CD4-positive, alpha-beta T cell treated with Interleukin-15 for 4 hours (primary cell): ENCODE data around the gene MON1B.
A peak's percentile ranks its signal among the peaks of the same experiment; 100 is the strongest.
"Not testable (repeated sequence)": the region's sequence is repeated elsewhere in the genome, so short reads cannot be mapped to it uniquely, and the experiment has no call there.

Experiments used
- DNase-seq: peaks from one replicate; pipeline ENCODE4 v3.0.0-alpha.2; 2020; ENCODE audit warnings: low spot score

The MON1B gene

DNA sequence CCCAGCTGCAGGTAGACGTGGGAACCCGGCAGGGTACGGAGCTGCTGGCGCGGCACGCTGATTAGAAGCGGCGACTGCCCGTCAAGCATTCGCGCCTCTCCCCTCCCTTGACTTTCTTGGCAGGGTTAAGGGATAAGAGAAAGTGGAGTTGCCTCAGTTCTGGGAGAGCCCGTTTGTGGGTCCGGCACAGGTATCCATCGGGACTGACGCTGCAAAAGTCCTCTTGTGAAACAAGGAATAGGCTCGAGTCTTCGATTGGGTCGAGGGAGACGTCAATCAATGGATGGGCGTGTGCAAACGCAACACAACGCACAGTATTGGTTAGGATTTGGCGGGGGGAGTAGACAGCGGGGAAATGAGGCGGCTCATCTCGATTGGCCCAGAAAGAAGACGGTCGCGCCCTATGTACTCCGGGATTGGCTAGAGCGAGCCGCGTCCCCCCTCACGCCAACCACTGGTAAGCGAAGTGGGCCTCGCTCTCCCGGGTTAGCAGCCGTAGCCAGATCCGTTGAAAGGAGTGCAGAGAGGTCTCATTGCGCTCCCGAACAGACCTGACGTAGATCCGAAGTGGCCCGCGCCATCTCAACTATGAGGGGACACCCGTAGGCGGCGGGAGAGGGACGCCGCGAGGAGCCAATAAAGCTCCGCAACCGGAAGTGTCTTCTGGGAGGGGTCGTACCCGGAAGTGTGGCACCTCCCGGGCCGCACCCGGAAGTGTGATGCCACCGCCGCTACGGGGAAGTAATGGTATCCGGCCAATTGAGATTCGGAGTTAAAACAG is at the start of gene MON1B:
Gene MON1B, plus strand, starts transcription at position 713 of the 781 bp plus-strand sequence. CDS start 296 bp downstream, outside the sequence.
- DNase-seq, result peak; percentile 95

DNA sequence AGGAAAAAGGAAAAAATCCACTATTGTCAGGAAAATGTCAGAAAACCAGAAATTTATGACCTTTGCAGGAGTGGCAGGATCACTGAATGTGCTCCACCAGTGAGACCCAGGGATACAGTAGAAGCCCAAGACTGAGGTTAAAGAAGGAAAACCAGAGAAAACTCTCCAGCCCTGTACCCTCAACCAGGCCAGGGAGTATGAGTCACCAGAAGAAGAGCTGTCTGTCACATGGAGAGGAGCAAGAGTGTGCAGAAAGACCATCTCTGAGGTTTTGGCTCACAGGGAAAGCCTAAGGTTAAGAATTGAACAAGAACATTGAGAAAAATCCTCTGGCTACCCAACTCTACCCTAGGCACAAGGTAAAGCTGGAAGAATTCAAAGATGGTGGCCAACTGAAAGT is 47.6 kb upstream of the MON1B start:
- no peak for DNase-seq

DNA sequence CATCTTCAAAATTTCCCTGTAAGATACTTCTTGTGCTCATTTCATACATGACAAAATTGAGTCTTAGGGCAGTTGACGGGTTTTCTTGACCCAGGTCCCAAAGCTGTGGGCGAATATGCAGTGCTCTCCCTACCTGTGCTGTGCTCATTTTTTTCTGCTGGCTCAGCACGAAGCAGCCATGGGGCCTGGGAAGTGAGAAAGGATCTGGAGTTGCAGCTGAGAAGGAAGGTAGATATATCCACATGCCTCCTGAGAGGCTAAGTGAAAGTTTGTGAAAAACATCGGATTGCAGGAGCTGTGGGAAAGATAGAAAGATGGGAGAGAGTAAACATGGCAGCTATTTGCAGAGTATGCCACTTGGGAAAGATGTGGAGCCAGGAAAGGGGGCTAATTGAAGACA is 42.9 kb upstream of the MON1B start:
- DNase-seq, result no peak

DNA sequence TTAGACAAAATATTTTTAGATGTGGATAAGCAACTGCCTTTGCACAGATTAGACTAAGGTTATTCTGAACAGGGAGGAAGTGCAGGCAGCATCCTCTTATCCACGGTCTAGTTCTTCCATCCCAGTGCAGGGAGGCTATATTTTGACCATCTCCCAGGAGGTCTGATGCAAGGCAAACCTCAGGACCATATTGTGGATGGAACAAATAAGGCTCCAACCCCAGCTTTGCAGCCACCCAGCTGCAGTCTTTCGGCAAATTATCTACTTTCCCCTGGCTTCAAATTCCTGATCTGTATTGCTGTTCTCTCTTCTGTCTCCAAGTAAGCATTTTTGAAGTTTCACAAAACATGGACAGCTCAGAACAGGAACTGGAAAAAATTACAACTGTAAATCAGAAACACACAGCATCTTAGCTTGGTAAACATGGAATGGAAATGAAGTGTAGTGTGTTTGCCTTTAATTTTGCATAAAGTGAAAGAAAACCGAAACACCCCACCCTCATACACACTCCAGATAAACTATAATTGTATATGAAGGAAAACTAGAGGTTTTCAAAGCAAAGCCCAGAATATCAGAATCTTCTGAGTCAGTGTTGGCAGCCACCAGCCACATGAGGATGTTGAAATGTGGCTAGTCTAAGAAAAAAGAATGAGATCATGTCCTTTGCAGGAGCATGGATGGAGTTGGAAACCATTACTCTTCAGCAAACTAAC is 33.5 kb upstream of the MON1B start:
- DNase-seq, result no peak

DNA sequence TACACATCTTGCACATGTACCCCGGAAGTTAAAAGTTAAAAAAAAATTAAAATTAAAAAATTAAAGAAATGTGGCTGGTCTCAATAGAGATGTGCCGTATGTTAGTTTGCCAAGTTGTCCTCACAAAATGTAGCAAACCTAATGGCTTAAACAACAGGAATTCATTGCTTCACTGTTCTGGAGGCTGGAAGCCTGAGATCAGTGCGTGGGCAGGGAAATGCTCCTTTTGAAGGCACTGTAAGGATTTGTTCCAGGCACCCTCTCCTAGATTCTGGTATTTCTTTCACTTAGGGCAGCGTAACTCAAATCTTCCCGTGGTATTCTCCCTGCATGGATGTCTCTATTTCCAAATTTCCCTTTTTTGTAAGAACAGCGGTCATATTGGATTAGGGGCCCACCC is 32.7 kb upstream of the MON1B start:
- no peak for DNase-seq

DNA sequence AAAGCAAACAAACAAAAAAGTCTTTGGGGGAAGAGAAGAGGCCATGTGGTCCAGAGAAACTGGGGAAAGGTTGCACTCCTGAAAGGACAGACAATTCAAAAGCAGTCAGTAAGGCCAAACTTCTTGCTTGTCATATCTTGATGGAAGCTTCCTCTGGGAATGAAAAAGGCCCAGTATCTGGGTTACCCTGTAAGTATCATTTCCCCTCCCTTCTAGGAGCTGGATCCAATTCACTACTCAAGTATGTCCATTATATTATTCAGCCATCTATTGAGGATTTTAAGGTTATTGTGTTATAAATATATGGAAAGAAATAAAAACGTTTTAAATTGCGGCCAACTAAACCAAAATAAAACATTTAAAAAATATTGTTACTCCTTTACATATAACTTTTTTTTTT is 26.0 kb upstream of the MON1B start:
- DNase-seq, result no peak

DNA sequence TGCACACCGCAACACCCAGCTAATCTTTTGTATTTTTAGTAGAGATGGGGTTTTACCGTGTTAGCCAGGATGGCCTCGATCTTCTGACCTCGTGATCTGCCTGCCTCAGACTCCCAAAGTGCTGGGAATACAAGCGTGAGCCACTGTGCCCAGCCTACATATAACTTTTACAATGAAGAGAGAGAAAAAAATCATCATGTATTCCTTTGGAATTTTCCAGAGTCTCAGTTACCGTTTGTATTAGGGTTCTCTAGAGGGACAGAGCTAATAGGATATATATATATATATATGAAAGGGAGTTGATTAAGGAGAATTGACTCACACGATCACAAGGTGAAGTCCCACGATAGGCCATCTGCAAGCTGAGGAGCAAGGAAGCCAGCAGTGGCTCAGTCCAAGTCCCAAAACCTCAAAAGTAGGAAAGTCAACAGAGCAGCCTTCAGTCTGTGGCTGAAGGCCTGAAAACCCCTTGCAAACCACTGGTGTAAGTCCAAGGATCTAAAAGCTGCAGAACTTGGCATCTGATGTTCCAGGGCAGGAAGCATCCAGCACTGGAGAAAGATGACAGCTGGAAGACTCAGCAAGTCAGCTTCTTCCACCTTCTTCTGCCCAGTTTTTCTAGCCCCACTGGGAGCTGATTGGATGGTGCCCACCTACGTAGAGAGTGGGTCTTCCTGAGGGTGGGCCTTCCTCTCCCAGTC is 25.3 kb upstream of the MON1B start:
- not testable (repeated sequence) for DNase-seq

DNA sequence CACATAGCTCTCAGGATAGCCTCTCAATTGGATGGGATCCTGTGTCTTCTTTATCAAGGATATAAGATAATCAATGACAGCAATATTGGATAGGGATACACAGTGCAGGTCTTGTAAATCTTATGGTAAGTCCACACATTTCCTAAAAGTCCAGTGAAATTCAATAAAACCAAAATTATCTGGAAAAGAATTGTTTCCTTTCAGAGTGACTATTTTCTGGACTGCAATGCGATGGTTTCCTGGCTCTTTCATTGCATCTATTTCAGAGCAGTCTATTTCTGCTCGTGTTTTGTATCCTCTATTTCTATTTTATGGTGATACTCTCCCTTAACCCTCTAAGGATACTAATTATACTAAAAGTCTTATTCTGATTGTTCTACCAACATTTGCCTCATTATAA is 24.3 kb upstream of the MON1B start:
- DNase-seq, result no peak

DNA sequence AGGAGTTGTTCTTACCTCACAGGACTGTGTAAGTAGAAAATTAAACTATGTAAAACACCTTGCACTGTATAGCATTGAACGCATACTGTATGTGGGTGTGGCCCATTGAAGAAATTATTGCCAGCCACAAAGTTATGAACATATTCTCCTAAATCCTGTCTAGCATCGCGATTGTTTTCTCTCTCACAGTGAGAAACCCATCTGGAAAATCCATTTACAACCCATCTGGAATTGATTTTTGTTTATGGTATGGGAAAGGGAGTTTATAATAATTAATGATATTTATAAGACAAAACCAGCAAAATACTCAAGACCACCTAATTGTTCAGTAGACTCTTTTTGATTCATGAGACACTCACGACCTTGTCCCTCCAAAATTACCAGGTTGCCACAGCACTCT is 22.1 kb upstream of the MON1B start:
- no peak for DNase-seq

DNA sequence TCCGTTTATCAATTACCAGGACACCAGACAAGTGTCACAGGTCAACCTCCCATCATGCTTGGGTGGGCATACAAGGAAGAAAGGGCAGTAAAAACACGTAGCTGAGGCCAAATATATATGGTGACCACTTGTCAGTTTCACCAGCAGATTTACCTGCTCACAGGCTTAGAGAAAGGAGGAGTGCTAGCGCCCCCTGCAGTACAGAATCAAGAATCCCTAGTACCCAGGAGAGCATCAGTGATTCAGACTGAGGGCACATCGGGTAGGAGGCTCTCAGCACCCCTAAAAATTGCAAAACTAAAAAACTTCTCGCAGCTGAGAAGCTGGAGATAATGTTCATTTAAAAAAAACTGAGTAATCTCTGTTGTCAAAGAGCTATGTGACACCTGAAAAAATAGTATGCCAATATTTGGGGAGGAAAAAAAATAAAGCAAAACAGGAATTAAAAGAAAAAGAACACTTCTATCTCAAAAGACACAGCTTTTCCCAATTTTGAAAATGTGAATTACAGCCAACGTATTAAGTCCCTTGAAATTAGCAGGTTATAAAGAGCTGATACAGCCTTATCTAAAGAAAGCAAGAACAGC is 21.2 kb upstream of the MON1B start:
- peak; percentile 25 for DNase-seq

DNA sequence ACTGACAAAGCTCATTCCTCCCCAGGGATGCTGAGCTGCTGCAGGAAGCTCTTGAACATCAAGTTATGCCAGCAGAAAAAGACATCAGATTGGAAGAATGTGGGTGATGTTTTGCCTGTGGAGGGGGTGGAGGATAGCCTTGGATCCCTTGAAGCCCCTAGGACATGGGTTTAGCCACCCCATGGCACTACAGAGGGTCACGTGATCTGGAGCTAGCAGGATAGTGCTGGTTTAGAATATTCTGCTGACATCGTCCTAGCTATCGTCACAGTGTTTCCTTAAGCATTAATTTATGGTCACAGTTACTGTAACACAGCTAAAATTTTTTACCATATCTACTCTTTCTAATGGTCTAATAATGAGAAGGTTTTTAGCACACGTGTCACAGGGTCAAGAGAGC is 20.2 kb upstream of the MON1B start:
- DNase-seq, result no peak

DNA sequence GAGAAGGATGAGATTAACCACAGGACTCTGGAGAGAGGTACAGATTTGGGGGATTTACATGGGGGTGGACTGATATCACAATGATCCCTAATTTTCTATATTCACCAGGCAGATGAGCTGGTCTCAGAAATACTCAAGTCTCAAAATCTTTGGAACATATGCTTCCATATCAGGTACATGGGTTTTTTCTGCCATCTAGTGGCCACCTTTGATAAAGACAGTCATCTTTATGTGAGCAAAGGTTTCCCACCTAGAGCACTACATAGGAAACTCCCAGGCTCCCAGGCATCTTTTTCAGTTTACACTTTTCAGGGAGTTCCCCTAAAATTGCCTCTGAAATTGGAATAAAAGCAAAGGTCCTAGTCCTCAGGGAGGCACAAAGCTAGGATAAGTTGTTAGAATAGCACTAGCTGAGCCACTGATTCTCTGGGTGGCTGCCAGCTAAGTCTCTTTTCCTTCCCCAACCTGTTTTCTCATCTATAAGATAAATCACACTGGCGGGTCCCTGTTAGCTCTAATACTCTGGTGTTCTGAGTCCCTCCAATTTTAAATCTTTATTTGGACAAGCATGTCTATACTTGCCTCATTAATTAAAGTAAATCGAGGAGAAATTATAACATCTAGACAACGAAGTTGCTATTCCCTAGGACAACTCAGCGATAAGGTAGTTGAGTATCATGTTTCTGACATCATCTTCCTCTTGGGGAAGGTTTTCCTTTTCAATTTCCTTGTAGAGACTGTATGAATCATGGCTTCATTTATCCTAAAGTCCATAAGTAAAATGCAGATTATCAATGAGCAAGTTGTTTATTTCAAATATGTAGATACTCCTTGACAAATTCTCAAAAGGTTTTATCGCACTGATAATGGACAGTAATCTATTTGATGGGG is 19.0 kb upstream of the MON1B start:
- peak; percentile 54 for DNase-seq

DNA sequence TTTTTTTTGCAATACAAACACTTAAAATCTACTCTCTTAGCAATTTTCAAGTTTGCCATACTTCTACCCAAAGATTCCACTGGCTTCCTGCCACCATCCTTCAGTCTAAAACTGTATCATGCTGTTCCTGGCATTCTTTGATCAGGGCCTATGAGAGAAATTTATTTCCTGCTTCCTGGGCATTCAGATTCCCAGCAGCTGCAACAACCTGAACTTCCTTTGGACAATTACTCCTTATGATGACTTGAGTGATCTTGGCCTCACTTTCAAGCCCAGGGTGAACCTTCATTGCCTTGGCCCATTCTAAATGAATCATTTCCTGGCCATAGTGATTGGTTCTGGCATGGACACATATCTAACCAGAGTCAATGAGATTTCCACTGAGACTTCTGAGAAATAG is 18.0 kb upstream of the MON1B start:
- no peak for DNase-seq

DNA sequence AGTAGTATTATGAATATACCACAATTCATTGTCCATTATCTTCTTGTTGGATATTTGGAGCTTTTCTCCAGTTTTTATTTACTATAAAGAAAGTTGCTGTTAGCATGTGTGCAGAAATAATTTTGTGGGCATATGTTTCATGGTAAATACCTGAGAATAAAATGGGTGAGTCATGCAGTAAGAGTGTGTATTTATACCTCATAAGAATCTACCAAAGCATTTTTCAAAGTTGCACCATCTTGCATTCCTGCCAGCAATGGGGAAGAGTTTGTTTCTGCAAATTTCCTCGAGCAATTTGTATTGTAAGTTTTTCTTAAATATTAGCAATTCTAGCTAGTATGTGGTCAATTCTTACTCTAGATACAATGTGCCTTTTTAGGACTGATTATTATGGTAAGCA is 7.9 kb upstream of the MON1B start:
- DNase-seq, result no peak

DNA sequence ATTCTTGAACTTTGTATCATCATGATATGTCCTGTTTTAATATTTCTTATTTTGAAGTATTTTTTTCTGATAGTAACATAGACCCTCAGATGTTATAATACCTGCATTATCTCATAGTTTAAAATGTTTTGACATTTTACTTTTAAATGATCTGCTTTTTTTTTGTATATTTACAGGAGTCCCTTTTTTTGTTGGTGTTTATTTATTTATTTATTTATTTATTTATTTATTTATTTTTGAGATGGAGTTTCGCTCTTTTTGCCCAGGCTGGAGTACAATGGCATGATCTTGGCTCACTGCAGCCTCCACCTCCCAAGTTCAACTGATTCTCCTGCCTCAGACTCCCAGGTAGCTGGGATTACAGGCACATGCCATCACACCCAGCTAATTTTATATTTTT is 4.7 kb upstream of the MON1B start:
- DNase-seq, result not testable (repeated sequence)

DNA sequence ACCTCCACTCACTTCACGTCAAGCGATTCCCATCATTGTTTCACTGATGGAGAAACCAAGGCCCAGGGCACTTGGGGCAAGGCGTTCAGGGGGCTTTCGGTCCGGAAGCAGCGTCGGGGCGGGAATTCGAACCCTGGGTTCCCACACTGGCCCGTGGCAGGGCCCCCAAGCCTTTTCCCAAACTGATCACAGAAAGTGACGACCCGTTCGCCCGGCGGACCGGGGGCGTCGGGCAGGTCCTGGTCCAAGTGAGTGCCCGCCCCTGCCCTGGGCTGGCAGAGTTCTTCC is 856 bp upstream of the MON1B start:
- no peak for DNase-seq

DNA sequence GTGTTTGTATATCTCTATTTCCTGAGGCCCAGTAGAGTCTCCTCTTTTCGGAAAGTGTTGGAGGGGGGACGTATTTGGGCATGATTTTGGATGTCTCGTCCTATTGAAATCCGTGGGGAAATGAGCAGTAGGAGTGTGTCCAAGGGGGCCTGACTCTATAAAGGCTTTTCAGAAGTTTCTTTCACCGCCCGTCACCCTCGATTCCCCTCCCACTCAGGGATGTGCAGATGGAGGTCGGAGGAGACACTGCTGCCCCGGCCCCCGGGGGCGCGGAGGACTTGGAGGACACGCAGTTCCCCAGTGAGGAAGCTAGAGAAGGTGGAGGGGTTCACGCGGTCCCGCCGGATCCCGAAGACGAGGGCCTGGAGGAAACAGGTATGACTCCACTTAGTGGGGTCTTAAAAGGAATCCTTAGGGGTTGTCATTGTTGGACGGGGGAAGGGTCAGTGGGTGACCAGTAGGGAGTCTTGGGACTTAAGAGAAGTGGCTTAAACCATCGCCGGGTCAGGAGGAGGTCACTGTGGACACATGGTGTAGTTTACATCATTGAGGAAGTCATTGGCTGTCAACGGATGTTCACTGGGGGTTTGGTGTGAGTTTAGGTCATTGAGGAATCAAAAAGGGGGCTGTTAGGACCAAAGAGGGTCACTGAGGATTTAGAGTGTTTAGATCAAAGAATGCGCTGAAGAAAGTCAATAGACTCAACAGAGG is 424 bp downstream of the MON1B start:
- peak; percentile 7 for DNase-seq

DNA sequence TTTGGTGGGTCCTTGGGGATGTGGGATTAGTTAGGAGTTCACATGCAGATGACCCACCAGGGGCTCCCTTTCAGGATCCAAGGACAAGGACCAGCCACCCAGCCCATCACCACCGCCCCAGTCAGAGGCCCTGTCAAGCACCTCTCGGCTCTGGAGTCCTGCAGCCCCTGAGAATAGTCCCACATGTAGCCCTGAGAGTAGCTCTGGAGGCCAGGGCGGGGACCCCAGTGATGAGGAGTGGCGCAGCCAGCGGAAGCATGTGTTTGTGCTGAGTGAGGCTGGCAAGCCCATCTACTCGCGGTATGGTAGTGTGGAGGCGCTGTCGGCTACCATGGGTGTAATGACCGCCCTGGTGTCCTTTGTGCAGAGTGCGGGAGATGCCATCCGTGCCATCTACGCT is 2.4 kb downstream of the MON1B start:
- DNase-seq, result no peak

DNA sequence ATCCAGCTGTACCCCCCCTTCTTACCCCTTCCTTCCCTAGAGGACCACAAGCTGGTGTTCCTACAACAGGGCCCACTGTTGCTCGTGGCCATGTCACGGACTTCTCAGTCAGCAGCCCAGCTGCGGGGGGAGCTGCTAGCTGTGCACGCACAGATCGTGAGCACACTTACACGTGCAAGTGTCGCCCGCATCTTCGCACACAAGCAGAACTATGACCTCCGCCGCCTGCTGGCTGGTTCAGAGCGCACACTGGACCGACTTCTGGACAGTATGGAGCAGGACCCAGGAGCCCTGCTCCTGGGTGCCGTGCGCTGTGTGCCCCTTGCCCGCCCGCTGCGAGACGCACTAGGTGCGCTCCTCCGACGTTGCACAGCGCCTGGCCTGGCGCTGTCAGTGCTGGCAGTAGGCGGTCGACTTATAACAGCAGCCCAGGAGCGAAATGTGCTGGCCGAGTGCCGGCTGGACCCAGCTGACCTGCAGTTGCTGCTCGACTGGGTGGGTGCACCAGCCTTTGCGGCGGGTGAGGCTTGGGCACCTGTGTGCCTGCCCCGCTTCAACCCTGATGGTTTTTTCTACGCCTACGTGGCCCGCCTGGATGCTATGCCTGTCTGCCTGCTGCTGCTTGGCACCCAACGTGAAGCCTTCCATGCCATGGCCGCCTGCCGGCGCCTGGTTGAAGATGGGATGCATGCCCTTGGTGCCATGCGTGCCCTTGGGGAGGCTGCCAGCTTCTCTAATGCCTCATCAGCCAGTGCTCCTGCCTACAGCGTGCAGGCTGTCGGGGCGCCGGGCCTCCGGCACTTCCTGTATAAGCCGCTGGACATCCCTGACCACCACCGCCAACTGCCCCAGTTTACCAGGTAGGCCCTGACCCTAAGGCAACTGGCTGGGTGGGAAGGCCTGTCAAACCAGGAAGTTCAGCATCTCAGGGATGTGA is 3.6 kb downstream of the MON1B start:
- no peak for DNase-seq

DNA sequence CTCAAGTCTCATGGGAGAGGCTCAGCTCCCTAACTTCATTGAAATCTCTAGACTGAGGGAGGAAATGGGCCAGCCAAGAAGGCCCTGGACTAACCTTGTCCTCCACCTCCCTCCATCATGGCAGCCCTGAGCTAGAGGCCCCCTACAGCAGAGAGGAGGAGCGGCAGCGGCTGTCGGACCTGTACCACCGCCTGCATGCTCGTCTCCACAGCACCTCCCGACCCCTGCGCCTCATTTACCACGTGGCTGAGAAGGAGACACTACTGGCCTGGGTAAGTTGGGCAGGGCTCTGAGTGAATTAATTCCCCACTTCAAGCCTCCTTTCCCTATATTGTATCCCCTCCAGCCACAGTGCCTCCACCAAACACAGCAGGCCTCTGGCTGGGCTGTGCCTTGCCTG is 4.4 kb downstream of the MON1B start:
- no peak for DNase-seq
